Chondrocyte (in vitro differentiated cells): Measurements from ENCODE around the gene ERCC4. TPM values are rescaled to one million over a fixed set of nuclear protein-coding genes. Genes with fewer than 3 reads are reported as not detected.

Experiments
- DNase-seq: peaks from one replicate; pipeline ENCODE4 v3.0.0; 2021; ENCODE audit warnings: mixed read lengths, low spot score
- H3K27ac Mint-ChIP-seq: one replicate; pipeline ENCODE4 v1.8.0; 2021; ENCODE audit warnings: mild to moderate bottlenecking, moderate library complexity, mixed read lengths; ENCODE audit not compliant: unreplicated experiment
- H3K27me3 Mint-ChIP-seq: 2 replicates; pipeline ENCODE4 v1.8.0; 2021; ENCODE audit warnings: low read depth, mixed read lengths
- H3K36me3 Mint-ChIP-seq: 2 replicates; pipeline ENCODE4 v1.8.0; 2021; ENCODE audit warnings: low read depth, mixed read lengths
- H3K4me1 Mint-ChIP-seq: 2 replicates; pipeline ENCODE4 v1.8.0; 2021; ENCODE audit warnings: low read depth, mild to moderate bottlenecking, mixed read lengths
- H3K4me3 Mint-ChIP-seq: one replicate; pipeline ENCODE4 v1.8.0; 2021; ENCODE audit warnings: mild to moderate bottlenecking, moderate library complexity, mixed read lengths; ENCODE audit not compliant: unreplicated experiment
- H3K9me3 Mint-ChIP-seq: 2 replicates; pipeline ENCODE4 v1.8.0; 2021; ENCODE audit warnings: low read depth, mixed read lengths
- total RNA-seq: library from RNA; stranded (reverse); gene quantifications from 3 replicates; pipeline ENCODE4 v1.2.1, GENCODE V29; 2021
- TF ChIP-seq, protein P1 (sequence below): fragments of 200-600 bp; sonication (generic); IDR thresholded peaks from 2 replicates; pipeline ENCODE4 v1.5.0; 2021; ENCODE audit warnings: antibody characterized with exemption, mild to moderate bottlenecking, moderate library complexity

Gene ERCC4
- total RNA-seq, 1 donor from 2014 or later = 18.5 TPM

DNA sequence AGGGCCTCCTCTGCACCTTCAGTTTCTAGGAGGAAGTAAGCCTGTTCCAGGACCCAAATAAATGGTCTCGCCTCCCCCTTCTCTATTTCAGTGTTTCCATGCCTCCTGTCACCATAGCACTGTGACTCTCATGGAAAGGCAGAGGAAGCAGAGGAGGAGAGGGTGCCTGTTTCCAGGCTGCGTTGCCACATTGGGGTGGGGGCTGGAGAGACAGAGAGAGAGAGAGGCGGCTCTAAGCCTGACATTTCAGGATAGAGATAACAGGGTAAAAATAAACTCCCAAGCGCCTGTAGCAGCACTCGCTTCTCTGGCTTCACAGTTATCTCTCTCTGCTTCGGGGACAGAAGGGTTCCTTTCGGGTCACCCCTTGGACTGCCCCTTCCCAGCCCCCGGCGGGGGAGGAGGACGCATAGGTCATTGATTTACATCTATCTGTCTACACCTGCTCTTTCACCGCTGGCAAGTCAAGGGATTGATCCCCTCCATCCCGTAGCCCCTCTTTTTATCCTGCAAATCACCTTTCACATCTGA lies 80.0 kb downstream of the ERCC4 start:
- no peaks in the 10 kb centered on the region for H3K9me3 Mint-ChIP-seq
- no peak overlapping the region for H3K27ac Mint-ChIP-seq
- no peaks in the 10 kb centered on the region for H3K36me3 Mint-ChIP-seq
- no peak for DNase-seq
- TF ChIP-seq, protein P1, sequence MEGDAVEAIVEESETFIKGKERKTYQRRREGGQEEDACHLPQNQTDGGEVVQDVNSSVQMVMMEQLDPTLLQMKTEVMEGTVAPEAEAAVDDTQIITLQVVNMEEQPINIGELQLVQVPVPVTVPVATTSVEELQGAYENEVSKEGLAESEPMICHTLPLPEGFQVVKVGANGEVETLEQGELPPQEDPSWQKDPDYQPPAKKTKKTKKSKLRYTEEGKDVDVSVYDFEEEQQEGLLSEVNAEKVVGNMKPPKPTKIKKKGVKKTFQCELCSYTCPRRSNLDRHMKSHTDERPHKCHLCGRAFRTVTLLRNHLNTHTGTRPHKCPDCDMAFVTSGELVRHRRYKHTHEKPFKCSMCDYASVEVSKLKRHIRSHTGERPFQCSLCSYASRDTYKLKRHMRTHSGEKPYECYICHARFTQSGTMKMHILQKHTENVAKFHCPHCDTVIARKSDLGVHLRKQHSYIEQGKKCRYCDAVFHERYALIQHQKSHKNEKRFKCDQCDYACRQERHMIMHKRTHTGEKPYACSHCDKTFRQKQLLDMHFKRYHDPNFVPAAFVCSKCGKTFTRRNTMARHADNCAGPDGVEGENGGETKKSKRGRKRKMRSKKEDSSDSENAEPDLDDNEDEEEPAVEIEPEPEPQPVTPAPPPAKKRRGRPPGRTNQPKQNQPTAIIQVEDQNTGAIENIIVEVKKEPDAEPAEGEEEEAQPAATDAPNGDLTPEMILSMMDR = no peak
- H3K27me3 Mint-ChIP-seq = no peaks in the 10 kb centered on the region
- H3K4me3 Mint-ChIP-seq = no peak overlapping the region
- H3K4me1 Mint-ChIP-seq = peaks cover 28% of the 10 kb centered on the region

DNA sequence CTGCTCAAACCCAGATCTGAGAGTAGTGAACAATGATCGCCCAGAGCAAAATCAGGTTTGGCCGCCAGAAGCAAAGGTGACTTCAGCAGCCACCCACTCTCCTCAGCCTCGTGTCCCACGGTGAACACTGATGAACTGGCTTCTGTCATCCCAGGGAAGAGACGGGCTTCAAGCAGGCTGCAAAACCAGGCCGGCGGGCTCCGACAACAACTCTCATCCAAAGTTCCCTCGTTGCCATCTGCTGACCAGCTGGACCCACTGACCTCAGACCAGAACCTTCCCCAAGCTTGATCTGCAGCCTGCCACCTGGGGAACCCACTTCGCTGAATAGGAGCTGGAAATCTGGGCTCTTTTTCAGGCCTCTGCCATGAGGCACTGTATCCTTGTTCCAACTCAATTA lies 81.6 kb downstream of the ERCC4 start:
- no peaks in the 10 kb centered on the region for H3K36me3 Mint-ChIP-seq
- H3K4me3 Mint-ChIP-seq = no peak overlapping the region
- no peak overlapping the region for H3K27ac Mint-ChIP-seq
- DNase-seq = no peak
- TF ChIP-seq, protein P1 = no peak
- no peaks in the 10 kb centered on the region for H3K9me3 Mint-ChIP-seq
- peaks cover 39% of the 10 kb centered on the region for H3K4me1 Mint-ChIP-seq
- H3K27me3 Mint-ChIP-seq = no peaks in the 10 kb centered on the region

Other genes with a start within 250 kb of the ERCC4 start
- gene MRTFB, start 151.2 kb downstream of the ERCC4 start, total RNA-seq = 32.0 to 32.2 TPM (median 32.2 TPM) in 3 replicates